Measurements from ENCODE around the gene ZFHX3.
"Not testable (repeated sequence)": the region's sequence is repeated elsewhere in the genome, so short reads cannot be mapped to it uniquely, and the experiment has no call there.

- TF ChIP-seq CTCF (IDR thresholded peaks at IDR 0.05; ENCODE audit: low read depth, low read length, missing input control); RAD21 (IDR thresholded peaks at IDR 0.05); JUND (IDR thresholded peaks at IDR 0.05); TAF1 (conservative IDR thresholded peaks at IDR 0.05); GABPA (IDR thresholded peaks at IDR 0.05 in 1 of 2, conservative IDR thresholded peaks at IDR 0.05 in 1 of 2); SP1 (IDR thresholded peaks at IDR 0.05); REST (IDR thresholded peaks at IDR 0.05); FOXA2 (IDR thresholded peaks at IDR 0.05); RXRA (IDR thresholded peaks at IDR 0.05): not testable (repeated sequence)
- TF ChIP-seq, protein P1, sequence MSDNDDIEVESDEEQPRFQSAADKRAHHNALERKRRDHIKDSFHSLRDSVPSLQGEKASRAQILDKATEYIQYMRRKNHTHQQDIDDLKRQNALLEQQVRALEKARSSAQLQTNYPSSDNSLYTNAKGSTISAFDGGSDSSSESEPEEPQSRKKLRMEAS (IDR thresholded peaks at IDR 0.05) = not testable (repeated sequence)
These were observed 34.7 kb upstream of the ZFHX3 start for GRCh38 chr16:73082634-73083051.

Measured in liver (tissue), 3 donors.